ENCODE results near the gene MGAT4A.

Gene MGAT4A

GRCh38 chr2:98771721-98772524 is 41.0 kb upstream of the MGAT4A start:
- Histone ChIP-seq H3K4me3 (replicated peaks; ENCODE audit: low read depth, low read length) (peak overlapping the region; percentile 46; the same call in 1 of the 2 replicates), H3K27me3 (replicated peaks; ENCODE audit: control insufficient read depth, insufficient read depth, low read length) (no peaks in the 10 kb centered on the region), H3K36me3 (ENCODE audit: control insufficient read depth, insufficient read depth, low read length) (no peaks in the 10 kb centered on the region)
- no peak for TF ChIP-seq CTCF (IDR thresholded peaks at IDR 0.05; ENCODE audit: insufficient read depth, low read length, poor library complexity, severe bottlenecking)
- DNase-seq (ENCODE audit: extremely low read depth, insufficient read length) = peak; percentile 37

GRCh38 chr2:98771264-98771663 is 40.3 kb upstream of the MGAT4A start:
- H3K36me3 ChIP-seq (ENCODE audit: control insufficient read depth, insufficient read depth, low read length) = no peaks in the 10 kb centered on the region
- no peak for TF ChIP-seq CTCF (IDR thresholded peaks at IDR 0.05; ENCODE audit: insufficient read depth, low read length, poor library complexity, severe bottlenecking)
- no peak for DNase-seq (ENCODE audit: extremely low read depth, insufficient read length)
- H3K4me3 ChIP-seq (replicated peaks; ENCODE audit: low read depth, low read length) = no peak overlapping the region
- H3K27me3 ChIP-seq (replicated peaks; ENCODE audit: control insufficient read depth, insufficient read depth, low read length) = no peaks in the 10 kb centered on the region

GRCh38 chr2:98769784-98770183 is 38.9 kb upstream of the MGAT4A start:
- Histone ChIP-seq H3K27me3 (replicated peaks; ENCODE audit: control insufficient read depth, insufficient read depth, low read length) (no peaks in the 10 kb centered on the region), H3K4me3 (replicated peaks; ENCODE audit: low read depth, low read length) (no peak overlapping the region), H3K36me3 (ENCODE audit: control insufficient read depth, insufficient read depth, low read length) (no peaks in the 10 kb centered on the region)
- TF ChIP-seq CTCF (IDR thresholded peaks at IDR 0.05; ENCODE audit: insufficient read depth, low read length, poor library complexity, severe bottlenecking) = no peak
- no peak for DNase-seq (ENCODE audit: extremely low read depth, insufficient read length)

GRCh38 chr2:98769114-98769476 is 38.2 kb upstream of the MGAT4A start:
- Histone ChIP-seq H3K36me3 (ENCODE audit: control insufficient read depth, insufficient read depth, low read length) (no peaks in the 10 kb centered on the region), H3K27me3 (replicated peaks; ENCODE audit: control insufficient read depth, insufficient read depth, low read length) (no peaks in the 10 kb centered on the region), H3K4me3 (replicated peaks; ENCODE audit: low read depth, low read length) (no peak overlapping the region)
- TF ChIP-seq CTCF (IDR thresholded peaks at IDR 0.05; ENCODE audit: insufficient read depth, low read length, poor library complexity, severe bottlenecking) = no peak
- no peak for DNase-seq (ENCODE audit: extremely low read depth, insufficient read length)

- H3K27me3 ChIP-seq (replicated peaks; ENCODE audit: control insufficient read depth, insufficient read depth, low read length) = no peaks in the 10 kb centered on the region
- H3K36me3 ChIP-seq (ENCODE audit: control insufficient read depth, insufficient read depth, low read length) = no peaks in the 10 kb centered on the region
- H3K4me3 ChIP-seq (replicated peaks; ENCODE audit: low read depth, low read length) = no peak overlapping the region
- TF ChIP-seq CTCF (IDR thresholded peaks at IDR 0.05; ENCODE audit: insufficient read depth, low read length, poor library complexity, severe bottlenecking) = no peak
- DNase-seq (ENCODE audit: extremely low read depth, insufficient read length) = no peak
These were observed 37.6 kb upstream of the MGAT4A start for GRCh38 chr2:98768384-98769113.
